ELF-1 (cell line): Measurements from ENCODE around the gene MAP3K6.

ENCODE experiments used
- DNase-seq: peaks from one replicate; pipeline ENCODE4 v3.0.0-alpha.2; 2016; ENCODE audit warnings: low read depth, low spot score

Gene MAP3K6

GRCh38 chr1:27372808-27373690 is 6.3 kb upstream of the MAP3K6 start:
- peak; percentile 53 for DNase-seq

- no peak for DNase-seq
These were observed 5.5 kb upstream of the MAP3K6 start for GRCh38 chr1:27372022-27372807.

DNA sequence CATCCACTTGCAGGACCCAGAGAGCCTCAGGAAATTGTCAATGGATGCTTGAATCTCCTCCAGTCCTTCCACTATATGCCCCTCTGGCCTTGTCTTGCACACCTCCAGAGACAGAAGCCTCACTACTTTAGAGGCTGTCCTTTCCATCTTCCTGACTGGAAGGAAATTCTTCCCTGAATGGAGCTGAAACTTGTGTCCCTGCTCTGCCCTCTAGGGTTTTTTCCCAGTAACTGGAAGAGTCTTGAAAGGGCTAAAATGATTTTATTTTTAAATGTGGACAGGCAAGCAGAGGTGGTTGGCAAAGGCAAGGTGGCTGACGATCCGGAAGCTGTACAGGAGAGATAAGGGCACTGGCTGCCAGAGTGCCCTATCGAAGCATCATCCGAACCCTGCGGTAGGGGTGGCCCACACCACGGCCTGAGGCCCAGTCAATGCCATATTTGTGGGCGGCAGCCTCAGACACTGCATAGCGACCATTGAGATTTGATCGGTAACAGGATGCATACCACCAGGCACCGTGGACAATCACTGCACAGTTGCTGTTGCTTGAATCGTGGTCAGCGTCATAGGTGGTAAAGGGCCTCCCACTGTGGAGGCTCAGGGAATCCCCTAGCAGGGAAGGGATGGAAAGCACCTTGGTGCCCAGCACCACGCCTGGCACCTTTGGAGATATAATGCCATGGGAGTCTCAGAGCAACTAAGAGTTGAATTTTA is 2.3 kb upstream of the MAP3K6 start:
- DNase-seq = no peak

- no peak for DNase-seq
These were observed 444 bp upstream of the MAP3K6 start for GRCh38 chr1:27367160-27367650.

- DNase-seq = peak; percentile 78
These were observed 699 bp downstream of the MAP3K6 start for GRCh38 chr1:27366113-27366410.

- peak; percentile 89 for DNase-seq
These were observed 1.2 kb downstream of the MAP3K6 start for GRCh38 chr1:27365372-27366112.

- DNase-seq = no peak
These were observed 1.9 kb downstream of the MAP3K6 start for GRCh38 chr1:27364696-27365371.

GRCh38 chr1:27363766-27364695 is 2.7 kb downstream of the MAP3K6 start:
- peak; percentile 83 for DNase-seq

- DNase-seq = no peak
These were observed 5.2 kb downstream of the MAP3K6 start for GRCh38 chr1:27361553-27361952.

DNA sequence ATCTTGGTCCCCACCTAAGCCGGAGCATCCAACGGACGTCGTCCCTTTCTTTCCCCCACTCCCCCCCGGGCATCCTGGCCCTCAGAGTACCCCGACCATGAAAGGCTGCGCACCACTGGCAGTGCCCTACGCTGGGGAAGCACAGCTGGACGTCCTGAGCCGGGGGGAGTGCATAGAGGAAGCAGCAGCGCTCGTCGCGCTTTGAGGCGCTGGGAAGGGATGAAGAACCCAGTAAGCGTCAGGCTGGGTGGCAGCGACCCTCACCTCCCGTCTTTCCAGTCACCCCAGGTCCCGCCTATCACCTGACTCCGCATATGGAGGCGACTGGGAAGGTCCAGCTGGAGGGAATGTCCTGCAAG is 5.7 kb downstream of the MAP3K6 start:
- DNase-seq = no peak

- DNase-seq = no peak
These were observed 6.4 kb downstream of the MAP3K6 start for GRCh38 chr1:27360159-27361043.

DNA sequence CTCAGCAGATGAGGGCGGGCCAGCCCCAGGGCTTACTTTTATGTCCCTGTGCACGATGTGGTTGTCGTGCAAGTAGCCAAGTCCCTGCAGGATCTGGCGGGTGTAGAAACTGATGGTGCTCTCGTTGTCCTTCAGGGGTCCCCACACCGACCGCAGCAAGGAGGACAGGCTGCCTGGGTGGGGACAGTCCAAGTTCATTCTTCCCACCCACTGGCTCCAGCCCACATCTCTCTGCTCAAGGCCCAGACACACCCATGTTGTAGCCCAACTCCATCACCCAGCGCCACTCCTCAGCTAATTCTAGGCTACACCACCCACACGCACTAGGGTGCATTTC is 7.0 kb downstream of the MAP3K6 start:
- DNase-seq = peak; percentile 47

- no peak for DNase-seq
These were observed 7.8 kb downstream of the MAP3K6 start for GRCh38 chr1:27358928-27359313.

- no peak for DNase-seq
These were observed 8.5 kb downstream of the MAP3K6 start for GRCh38 chr1:27358038-27358927.

DNA sequence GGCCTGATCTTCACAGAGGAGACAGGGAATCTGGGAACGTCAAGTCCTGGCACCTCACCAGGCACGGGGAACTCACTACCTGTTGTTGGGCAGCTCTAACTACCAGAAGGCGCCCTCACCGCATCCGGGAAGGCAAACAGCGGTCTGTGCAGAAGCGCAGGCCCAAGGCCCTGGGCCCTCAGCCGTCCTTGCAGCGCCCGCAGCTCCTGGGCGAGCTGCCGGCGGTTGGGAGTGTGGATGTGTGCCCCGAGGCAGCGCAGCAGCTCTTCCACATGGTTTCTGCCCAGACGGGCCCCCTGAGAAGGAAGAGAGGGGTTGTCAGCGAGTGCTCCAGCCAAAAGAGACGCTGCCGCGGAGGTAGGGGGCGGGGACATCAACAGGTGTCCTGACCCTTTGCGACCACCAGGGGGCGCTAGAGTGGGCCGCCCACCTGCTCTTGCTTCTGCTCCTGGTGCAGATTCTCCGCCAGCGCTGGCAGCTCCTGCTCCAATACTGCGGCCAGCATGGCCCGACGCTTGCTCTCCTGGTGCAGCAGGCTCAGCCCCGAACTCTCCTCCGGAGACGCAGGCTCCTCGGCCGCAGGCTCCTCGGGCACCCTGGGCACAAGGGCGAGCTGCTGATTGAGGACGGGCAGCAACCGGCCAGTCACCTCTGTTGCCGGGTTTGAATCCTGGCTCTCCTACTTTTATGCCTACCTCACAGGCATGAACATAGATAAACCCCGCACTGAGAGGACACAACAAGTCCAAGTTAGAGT is 9.3 kb downstream of the MAP3K6 start:
- peak; percentile 97 for DNase-seq

DNA sequence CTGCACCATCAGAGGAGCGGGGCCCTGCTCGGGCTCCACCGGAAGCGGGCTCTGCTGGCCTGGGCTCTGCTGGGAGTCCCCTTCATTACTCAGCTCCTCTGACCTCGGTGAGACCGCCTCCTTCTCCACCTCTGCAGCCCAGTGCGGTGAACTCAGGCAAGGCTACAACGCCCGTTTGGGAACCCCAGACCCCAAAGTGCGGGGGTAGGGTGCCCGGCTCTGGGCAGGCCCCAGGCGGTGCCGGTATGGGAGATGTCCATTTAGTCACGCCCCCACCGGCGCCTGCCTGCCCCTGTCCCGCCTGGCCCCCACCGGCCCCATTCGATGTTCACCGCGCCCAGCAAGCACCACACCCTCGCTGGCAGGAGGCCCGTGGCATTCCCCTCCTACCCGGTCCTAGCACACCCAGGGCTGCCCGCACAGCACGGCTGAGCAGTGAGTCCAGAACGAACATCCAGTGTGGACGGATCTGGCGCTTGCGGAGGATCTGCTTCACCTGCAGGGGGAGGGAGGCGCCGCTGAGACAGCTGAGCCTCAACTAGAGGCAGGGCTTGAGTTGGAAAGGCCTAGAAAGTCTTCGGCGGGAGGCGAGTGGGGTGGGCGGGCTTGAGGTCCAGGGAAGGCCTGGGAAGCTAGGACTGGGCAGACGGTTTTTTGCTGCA is 10.0 kb downstream of the MAP3K6 start:
- peak; percentile 53 for DNase-seq

GRCh38 chr1:27356277-27356618 is 10.5 kb downstream of the MAP3K6 start:
- DNase-seq = no peak
